GM12878 (cell line): ENCODE data around the gene VPS54. TPM values are rescaled to one million over a fixed set of nuclear protein-coding genes. Genes with fewer than 3 reads are reported as not detected.

ENCODE experiments used
- ATAC-seq: fragments of 200-7000 bp; cut with Tn5 transposase; 3 replicates; pipeline ENCODE4 v1.9.1; 2020; ENCODE audit warnings: mild to moderate bottlenecking, moderate library complexity
- BruUV-seq: library from RNA; stranded (reverse); fragments of 400-500 nt; replicated peaks from 2 replicates; lab custom pipeline; 2021; lab: Mats Ljungman, UMichigan
- CTCF ChIA-PET: fragments of 300-600 bp; sonication (Branson Sonifier 250); formaldehyde crosslinking; extraction: SDS; loops from one replicate; lab custom pipeline; 2021; ENCODE audit warnings: inconsistent platforms; lab: Yijun Ruan, JAX
- POLR2A ChIA-PET: fragments of 350-600 bp; formaldehyde crosslinking; extraction: SDS; loops from one replicate; lab custom pipeline; 2021; ENCODE audit warnings: inconsistent platforms; lab: Charles Lee
- RAD21 ChIA-PET: fragments of 300-600 bp; sonication (Branson Sonifier 250); formaldehyde crosslinking; loops from one replicate; lab custom pipeline; 2023; ENCODE audit warnings: antibody characterized with exemption; ENCODE audit not compliant: unreplicated experiment; lab: Charles Lee
- SMC1A ChIA-PET: fragments of 300-600 bp; sonication (Branson Sonifier 250); formaldehyde crosslinking; loops from one replicate; lab custom pipeline; 2023; ENCODE audit not compliant: unreplicated experiment, uncharacterized antibody; lab: Charles Lee
- DNase-seq: peaks from one replicate; pipeline ENCODE4 v3.0.0-alpha.2; 2011; ENCODE audit warnings: low read depth, low spot score
- FAIRE-seq: peaks from 3 replicates; lab custom pipeline; 2011; peaks lifted over from hg19 to GRCh38; lab: Jason Lieb, UNC
- H2AFZ ChIP-seq: 2 replicates; pipeline ENCODE4 v1.6.0; 2011; ENCODE audit warnings: low read depth, low read length, control low read depth; ENCODE audit not compliant: control insufficient read depth
- H3K27ac ChIP-seq: 2 replicates; pipeline ENCODE4 v1.5.1; 2011; ENCODE audit warnings: control low read depth; ENCODE audit not compliant: control insufficient read depth, insufficient read depth
- H3K27me3 ChIP-seq, 2 experiments: replicated peaks in 1 of 2; 2 replicates each; pipeline versions ENCODE4 v1.6.0 to v1.6.1; 2011; ENCODE audit warnings: low read length in 1 of 2; ENCODE audit not compliant: control insufficient read depth in 2 of 2, insufficient read depth in 2 of 2
- H3K36me3 ChIP-seq, 2 experiments: 2 replicates each; pipeline ENCODE4 v1.5.1; 2011; ENCODE audit warnings: low read length in 1 of 2; ENCODE audit not compliant: control insufficient read depth in 2 of 2, insufficient read depth in 2 of 2
- H3K4me1 ChIP-seq: 2 replicates; pipeline ENCODE4 v1.6.1; 2011; ENCODE audit warnings: mild to moderate bottlenecking, low read length, moderate library complexity, mixed read lengths; ENCODE audit not compliant: control insufficient read depth, insufficient read depth
- H3K4me2 ChIP-seq: 2 replicates; pipeline ENCODE4 v1.6.0; 2011; ENCODE audit warnings: control low read depth; ENCODE audit not compliant: control insufficient read depth, insufficient read depth
- H3K4me3 ChIP-seq: fragments of 200-600 bp; sonication (generic); 2 replicates; pipeline ENCODE4 v1.5.1; 2016
- H3K79me2 ChIP-seq: 2 replicates; pipeline ENCODE4 v1.6.0; 2011; ENCODE audit warnings: low read length; ENCODE audit not compliant: control insufficient read depth, insufficient read depth
- H3K9ac ChIP-seq: 2 replicates; pipeline ENCODE4 v1.8.0; 2011; ENCODE audit warnings: low read length, control low read depth, mixed read lengths; ENCODE audit not compliant: control insufficient read depth, insufficient read depth
- H3K9me3 ChIP-seq: replicated peaks from 3 replicates; pipeline ENCODE4 v1.5.1; 2011; ENCODE audit warnings: mild to moderate bottlenecking, low read length; ENCODE audit not compliant: control insufficient read depth, insufficient read depth
- H4K20me1 ChIP-seq: 2 replicates; pipeline ENCODE4 v1.6.0; 2011; ENCODE audit not compliant: control insufficient read depth, insufficient read depth
- CEBPZ ChIP-seq: fragments of 150-350 bp; IDR thresholded peaks from 2 replicates; pipeline ENCODE4 v1.6.1; 2016; ENCODE audit warnings: low read depth, low read length
- CHD2 ChIP-seq: IDR thresholded peaks from 2 replicates; pipeline ENCODE4 v1.6.1; 2011; ENCODE audit warnings: low read depth, low read length, improper control_type of control experiment, borderline replicate concordance
- CHD4 ChIP-seq: fragments of 200-600 bp; sonication (generic); IDR thresholded peaks from 2 replicates; pipeline ENCODE4 v1.6.1; 2016; ENCODE audit warnings: mild to moderate bottlenecking
- GATAD2B ChIP-seq: fragments of 450-650 bp; conservative IDR thresholded peaks from 2 replicates; pipeline ENCODE4 v1.6.1; 2017; ENCODE audit warnings: low read depth, mild to moderate bottlenecking, moderate library complexity
- HDGF ChIP-seq: fragments of 450-650 bp; IDR thresholded peaks from 2 replicates; pipeline ENCODE4 v1.6.1; 2016; ENCODE audit warnings: antibody characterized with exemption
- HSF1 ChIP-seq: fragments of 150-350 bp; IDR thresholded peaks from 2 replicates; pipeline ENCODE4 v1.6.1; 2014; ENCODE audit warnings: mild to moderate bottlenecking, low read depth, low read length
- IKZF1 ChIP-seq: fragments of 450-650 bp; conservative IDR thresholded peaks from 2 replicates; pipeline ENCODE4 v1.6.1; 2017; ENCODE audit warnings: antibody characterized with exemption, mild to moderate bottlenecking
- KLF5 ChIP-seq: fragments of 450-650 bp; IDR thresholded peaks from 2 replicates; pipeline ENCODE4 v1.6.1; 2014; ENCODE audit warnings: mild to moderate bottlenecking; ENCODE audit not compliant: partially characterized antibody
- MTA2 ChIP-seq: fragments of 450-650 bp; IDR thresholded peaks from 2 replicates; pipeline ENCODE4 v1.6.1; 2016; ENCODE audit warnings: low read depth, mild to moderate bottlenecking, moderate library complexity
- MXI1 ChIP-seq: fragments of 150-350 bp; IDR thresholded peaks from 2 replicates; pipeline ENCODE4 v1.6.1; 2011; ENCODE audit warnings: low read depth, mild to moderate bottlenecking, inconsistent platforms, low read length, improper control_type of control experiment
- POLR2A ChIP-seq: IDR thresholded peaks from 2 replicates; pipeline ENCODE4 v1.6.1; 2011; ENCODE audit warnings: low read depth, mild to moderate bottlenecking, low read length
- POLR2AphosphoS5 ChIP-seq: IDR thresholded peaks from 2 replicates; pipeline ENCODE4 v1.6.1; 2011; ENCODE audit warnings: mild to moderate bottlenecking, low read length, inconsistent platforms
- RB1 ChIP-seq: fragments of 450-650 bp; formaldehyde crosslinking; IDR thresholded peaks from 2 replicates; pipeline ENCODE4 v1.6.1; 2017; ENCODE audit warnings: mild to moderate bottlenecking, borderline replicate concordance
- RUNX3 ChIP-seq: IDR thresholded peaks from 2 replicates; pipeline ENCODE4 v1.6.1; 2012; ENCODE audit warnings: low read length, inconsistent platforms
- SMC3 ChIP-seq: IDR thresholded peaks from 2 replicates; pipeline ENCODE4 v1.6.1; 2011; ENCODE audit warnings: low read length, improper control_type of control experiment, borderline replicate concordance
- SP1 ChIP-seq: IDR thresholded peaks from one replicate; pipeline ENCODE4 v1.6.1; 2011; ENCODE audit warnings: low read depth, low read length
- SUPT20H ChIP-seq: IDR thresholded peaks from 2 replicates; pipeline ENCODE4 v1.6.1; 2011; ENCODE audit warnings: low read depth, mild to moderate bottlenecking, low read length, moderate library complexity, borderline replicate concordance; ENCODE audit not compliant: control insufficient read depth
- WRNIP1 ChIP-seq: IDR thresholded peaks from 2 replicates; pipeline ENCODE4 v1.6.1; 2011; ENCODE audit warnings: low read depth, low read length, improper control_type of control experiment, borderline replicate concordance
- YBX1 ChIP-seq: fragments of 450-650 bp; IDR thresholded peaks from 2 replicates; pipeline ENCODE4 v1.6.1; 2016; ENCODE audit warnings: antibody characterized with exemption
- ZNF207 ChIP-seq: fragments of 450-650 bp; IDR thresholded peaks from 2 replicates; pipeline ENCODE4 v1.6.1; 2014; ENCODE audit warnings: antibody characterized with exemption, mild to moderate bottlenecking, borderline replicate concordance
- ZNF274 ChIP-seq: IDR thresholded peaks from one replicate; pipeline ENCODE4 v1.8.0; 2011; ENCODE audit not compliant: insufficient read length, insufficient read depth
- ZSCAN29 ChIP-seq: fragments of 450-650 bp; IDR thresholded peaks from 2 replicates; pipeline ENCODE4 v1.6.1; 2017; ENCODE audit warnings: mild to moderate bottlenecking, moderate library complexity
- WGBS: methylation state at CpG from one replicate; pipeline ENCODE4 v1.1.6; 2016; ENCODE audit warnings: low lambda C conversion rate; ENCODE audit not compliant: insufficient replicate concordance, insufficient coverage; ENCODE audit errors: missing lambda C conversion rate; 5-methylcytosine and 5-hydroxymethylcytosine counted together
- in situ Hi-C: fragments of 300-500 bp; cut with MboI; formaldehyde crosslinking; loops from 9 replicates; pipeline ENCODE4 v1.14.3; 2018; ENCODE audit warnings: mixed read lengths
- intact Hi-C: fragments of 100-400 bp; cut with micrococcal nuclease; formaldehyde crosslinking; loops from one replicate; pipeline ENCODE4 v1.14.2; 2022; ENCODE audit not compliant: unreplicated experiment
- polyA plus RNA-seq, 11 experiments: library from polyadenylated mRNA; depleted of rRNA in 4 of 11; unstranded in 6 of 11; stranded (reverse) in 5 of 11; fragments of >200 nt; fragmentation: Nextera tagmentation in 4 of 11; fragmentation: Illumina TruSeq in 1 of 11; extraction: Ambion mirVana in 4 of 11; extraction: Trizol in 1 of 11; gene quantifications; 1 replicate in 1 of 11; 2 replicates in 10 of 11; pipeline versions ENCODE4 v1.2.1 to v1.2.3, GENCODE V29; 2011 to 2016; ENCODE audit warnings: inconsistent platforms in 2 of 11, missing spikeins in 2 of 11, low read depth in 1 of 11
- total RNA-seq, 4 experiments: library from RNA; depleted of rRNA in 3 of 4; stranded (reverse); fragments of >200 nt in 3 of 4; fragmentation: Illumina TruSeq in 1 of 4; extraction: Trizol in 1 of 4; gene quantifications; 2 replicates each; pipeline versions ENCODE4 v1.2.1 to v1.2.3, GENCODE V29; 2013 to 2021

The VPS54 gene
- total and polyA plus RNA-seq, 10 of the 15 experiments (the other 5 are each of a cell fraction or from before 2014, with no cell fraction given) = 1.6 to 16.2 (median 9.3) TPM

GRCh38 chr2:64054161-64054915 is 35.1 kb upstream of the VPS54 start:
- ATAC-seq (peak; percentile 32), DNase-seq (no peak), FAIRE-seq (no peak)
- H3K4me1 ChIP-seq = peaks cover 25% of the 10 kb centered on the region
- CTCF ChIA-PET = interaction anchor here (0.7 to 14.1 kb wide), 15 partner anchors 9 to 434 kb away, joined by 3 to 420 read pairs (median 5); no protein-coding TSS in a partner anchor
- no peaks in the 10 kb centered on the region for H3K27me3 ChIP-seq
- no peaks in the 10 kb centered on the region for H4K20me1 ChIP-seq
- no peak overlapping the region for H3K27ac ChIP-seq
- RAD21 ChIA-PET = interaction anchor here (0.6 to 12.9 kb wide), 7 partner anchors 8 to 274 kb away, joined by 3 to 358 read pairs (median 5); no protein-coding TSS in a partner anchor
- SMC1A ChIA-PET = interaction anchor here (0.5 to 11.0 kb wide), 21 partner anchors 9 to 469 kb away, joined by 3 to 333 read pairs (median 4); partner anchors contain the start of gene AFTPH
- in situ Hi-C loops = loop anchor here (5.0 kb wide), 2 partner anchors 273 to 433 kb away; no protein-coding TSS in a partner anchor
- H3K79me2 ChIP-seq = no peaks in the 10 kb centered on the region
- WGBS = 13% methylated on average over 4 of the region's 4 CpGs
- H3K36me3 ChIP-seq = no peaks in the 10 kb centered on the region
- no peak overlapping the region for H2AFZ ChIP-seq
- H3K4me2 ChIP-seq = peak overlapping the region; percentile 74
- H3K4me3 ChIP-seq = no peak overlapping the region
- POLR2A ChIA-PET = interaction anchor here (1.3 kb wide), 1 partner anchor 272 kb away, joined by 4 read pairs; no protein-coding TSS in a partner anchor
- no peak overlapping the region for H3K9ac ChIP-seq
- no peaks in the 10 kb centered on the region for H3K9me3 ChIP-seq
- intact Hi-C loops = loop anchor here (5.0 kb wide), 1 partner anchor 38 kb away; no protein-coding TSS in a partner anchor
- BruUV-seq = no TSS peak
- TF ChIP-seq IKZF1 = no peak
- no peak for TF ChIP-seq POLR2A
- no peak for TF ChIP-seq HDGF
- no peak for TF ChIP-seq CEBPZ
- no peak for TF ChIP-seq CHD2
- TF ChIP-seq ZNF207 = no peak
- no peak for TF ChIP-seq POLR2AphosphoS5
- TF ChIP-seq MXI1 = no peak
- no peak for TF ChIP-seq GATAD2B
- no peak for TF ChIP-seq RB1
- TF ChIP-seq ZSCAN29 = no peak
- no peak for TF ChIP-seq HSF1
- peak; percentile 43; the same call in 1 of the 2 replicates for TF ChIP-seq RUNX3
- no peak for TF ChIP-seq MTA2
- TF ChIP-seq WRNIP1 = no peak
- TF ChIP-seq SMC3 = no peak
- no peak for TF ChIP-seq CHD4
- no peak for TF ChIP-seq SUPT20H
- no peak for TF ChIP-seq SP1
- TF ChIP-seq KLF5 = no peak
- no peak for TF ChIP-seq YBX1
- no peak for TF ChIP-seq ZNF274
